VCaP (cell line): ENCODE data around the gene CTDSPL.
A peak's percentile ranks its signal among the peaks of the same experiment; 100 is the strongest.

Experiments used
- H3K27ac ChIP-seq: fragments of 450-650 bp; 2 replicates; pipeline ENCODE4 v1.5.1; 2017
- CTCF ChIP-seq: fragments of 450-650 bp; conservative IDR thresholded peaks from 2 replicates; pipeline ENCODE4 v1.5.1; 2017; ENCODE audit warnings: mild to moderate bottlenecking, moderate library complexity

Gene CTDSPL

GRCh38 chr3:37986479-37987314, 125.0 kb downstream of the CTDSPL start:
- peak overlapping the region; percentile 90 for H3K27ac ChIP-seq

GRCh38 chr3:37987315-37987697, 125.6 kb downstream of the CTDSPL start:
- TF ChIP-seq CTCF: no peak
- peak overlapping the region; percentile 90 for H3K27ac ChIP-seq

More at GRCh38 chr3:37986479-37987314, 125.0 kb downstream of the CTDSPL start:
- TF ChIP-seq CTCF: no peak

GRCh38 chr3:37987751-37988179, 126.1 kb downstream of the CTDSPL start:
- peak overlapping the region; percentile 90 for H3K27ac ChIP-seq
- TF ChIP-seq CTCF: no peak

- peak overlapping the region; percentile 90; the same call in 1 of the 2 replicates for H3K27ac ChIP-seq
Measured at GRCh38 chr3:37988376-37988775, 126.7 kb downstream of the CTDSPL start.

- no peak for TF ChIP-seq CTCF
- peak overlapping the region; percentile 10; the same call in 1 of the 2 replicates for H3K27ac ChIP-seq
Measured at GRCh38 chr3:37988931-37989525, 127.3 kb downstream of the CTDSPL start.

- H3K27ac ChIP-seq: peak overlapping the region; percentile 10; the same call in 1 of the 2 replicates
- no peak for TF ChIP-seq CTCF
Measured at GRCh38 chr3:37989821-37990480, 128.3 kb downstream of the CTDSPL start.

GRCh38 chr3:37990527-37990926, 128.8 kb downstream of the CTDSPL start, which contains the start of gene VILL:
Gene VILL (plus strand): TSS chr3:37990786. CDS start chr3:37993673, 2,887 bp downstream.
- TF ChIP-seq CTCF: no peak

More at GRCh38 chr3:37990527-37990926, 128.8 kb downstream of the CTDSPL start, which contains the start of gene VILL:
- peak within 1 kb of the TSS; percentile 10; the same call in 1 of the 2 replicates for H3K27ac ChIP-seq
